ENCODE measurements around the gene COPS8. TPM values are rescaled to one million over a fixed set of nuclear protein-coding genes. Genes with fewer than 3 reads are reported as not detected.

COPS8 gene
- total RNA-seq, 4 donors from 2014 or later, result 57.1 to 84.5 (median 72.4) TPM

- TF ChIP-seq CTCF (IDR thresholded peaks at IDR 0.05) (no peak), POLR2A (IDR thresholded peaks at IDR 0.05) (no peak)
- no peak overlapping the region for H3K4me3 ChIP-seq (replicated peaks in 1 of 3)
- intact Hi-C loops (cut with DNase I), result no loop called here
- no peaks in the 10 kb centered on the region for H3K9me3 ChIP-seq
- DNase-seq, result no peak
- no peak overlapping the region for H3K27ac ChIP-seq
- H3K36me3 ChIP-seq, result no peaks in the 10 kb centered on the region
- WGBS, 2 donors, result 90 to 93% methylated on average over 13 to 15 of the region's 24 CpGs
- no peaks in the 10 kb centered on the region for H3K27me3 ChIP-seq
- peaks cover 0 to 13% of the 10 kb centered on the region in 2 donors for H3K4me1 ChIP-seq
These were observed 21.3 kb upstream of the COPS8 start for GRCh38 chr2:237064203-237065070.

DNA sequence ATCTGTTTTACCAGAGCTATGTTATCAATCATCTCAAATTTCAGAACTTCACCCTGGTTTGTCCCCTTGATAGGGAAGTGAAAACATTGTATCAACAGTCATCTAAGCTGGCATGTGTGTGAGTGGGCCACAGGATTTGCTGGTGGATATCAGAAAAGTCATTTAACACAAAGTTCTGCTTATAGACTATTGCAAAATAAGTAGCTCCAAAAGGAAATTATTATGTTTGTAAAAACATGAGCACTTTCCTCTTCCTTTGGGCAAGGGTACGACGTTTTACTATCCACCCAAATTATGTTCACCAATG is 20.7 kb upstream of the COPS8 start:
- no peak for DNase-seq
- intact Hi-C loops (cut with DNase I), result no loop called here
- 72 to 82% methylated on average over 2 of the region's 2 CpGs for WGBS, 2 donors

GRCh38 chr2:237066396-237066795 is 19.3 kb upstream of the COPS8 start:
- intact Hi-C loops (cut with DNase I), result no loop called here
- H3K27me3 ChIP-seq, result no peaks in the 10 kb centered on the region
- WGBS, 2 donors, result 88 to 97% methylated on average over 2 of the region's 2 CpGs

More for the DNA sequence above, 20.7 kb upstream of the COPS8 start:
- H3K4me3 ChIP-seq (replicated peaks in 1 of 3), result no peak overlapping the region
- peaks cover 0 to 7% of the 10 kb centered on the region in 2 donors for H3K4me1 ChIP-seq
- H3K36me3 ChIP-seq, result no peaks in the 10 kb centered on the region
- H3K9me3 ChIP-seq, result no peaks in the 10 kb centered on the region
- TF ChIP-seq CTCF (IDR thresholded peaks at IDR 0.05) (no peak), POLR2A (IDR thresholded peaks at IDR 0.05) (no peak)
- H3K27me3 ChIP-seq, result no peaks in the 10 kb centered on the region
- H3K27ac ChIP-seq, result no peak overlapping the region

GRCh38 chr2:237068005-237068576 is 17.6 kb upstream of the COPS8 start:
- no peak overlapping the region for H3K4me3 ChIP-seq (replicated peaks in 1 of 3)
- H3K4me1 ChIP-seq, result no peaks in the 10 kb centered on the region
- H3K9me3 ChIP-seq, result no peaks in the 10 kb centered on the region
- 60 to 66% methylated on average over 3 of the region's 3 CpGs for WGBS, 2 donors
- intact Hi-C loops (cut with DNase I), result no loop called here
- DNase-seq, result no peak
- H3K27me3 ChIP-seq, result no peaks in the 10 kb centered on the region
- TF ChIP-seq POLR2A (IDR thresholded peaks at IDR 0.05), result no peak
- no peak for TF ChIP-seq CTCF (IDR thresholded peaks at IDR 0.05)
- no peak overlapping the region for H3K27ac ChIP-seq
- H3K36me3 ChIP-seq, result no peaks in the 10 kb centered on the region

More at GRCh38 chr2:237066396-237066795, 19.3 kb upstream of the COPS8 start:
- TF ChIP-seq POLR2A (IDR thresholded peaks at IDR 0.05) (no peak), CTCF (IDR thresholded peaks at IDR 0.05) (no peak)
- H3K4me1 ChIP-seq, result no peaks in the 10 kb centered on the region
- H3K27ac ChIP-seq, result no peak overlapping the region
- H3K4me3 ChIP-seq (replicated peaks in 1 of 3), result no peak overlapping the region
- no peaks in the 10 kb centered on the region for H3K36me3 ChIP-seq
- no peaks in the 10 kb centered on the region for H3K9me3 ChIP-seq
- DNase-seq, result no peak

All from thyroid gland (tissue), 4 donors.